Spleen (tissue), 11 donors: ENCODE measurements around the gene CROCC2. TPM values are rescaled to one million over a fixed set of nuclear protein-coding genes. Genes with fewer than 3 reads are reported as not detected.
A peak's percentile ranks its signal among the peaks of the same experiment; 100 is the strongest.

Source experiments
- DNase-seq: peaks from one replicate; pipeline ENCODE4 v3.0.0-alpha.2; 2020
- H3K27ac ChIP-seq, 8 donors: fragments of 200-600 bp; sonication (generic) in 7 of 8; 1 replicate in 4 of 8; 2 replicates in 4 of 8; pipeline versions ENCODE4 v1.5.0 to v1.8.0; 2016 to 2021; ENCODE audit warnings: inconsistent platforms in 4 of 8, mild to moderate bottlenecking in 4 of 8, moderate library complexity in 1 of 8
- H3K27me3 ChIP-seq, 7 donors: fragments of 200-600 bp; sonication (generic) in 6 of 7; replicated peaks in 1 of 7; 1 replicate in 4 of 7; 2 replicates in 3 of 7; pipeline versions ENCODE4 v1.5.0 to v1.8.0; 2016 to 2021; ENCODE audit warnings: inconsistent platforms in 3 of 7, mild to moderate bottlenecking in 1 of 7
- H3K36me3 ChIP-seq, 6 donors: fragments of 200-600 bp; sonication (generic) in 5 of 6; 1 replicate in 4 of 6; 2 replicates in 2 of 6; pipeline versions ENCODE4 v1.5.0 to v1.8.0; 2016 to 2021; ENCODE audit warnings: inconsistent platforms in 2 of 6
- H3K4me1 ChIP-seq, 6 donors: fragments of 200-600 bp; sonication (generic) in 5 of 6; 1 replicate in 3 of 6; 2 replicates in 3 of 6; pipeline versions ENCODE4 v1.5.0 to v1.8.0; 2016 to 2021; ENCODE audit warnings: inconsistent platforms in 3 of 6
- H3K4me3 ChIP-seq, 8 donors: fragments of 200-600 bp; sonication (generic) in 7 of 8; 1 replicate in 4 of 8; 2 replicates in 4 of 8; pipeline versions ENCODE4 v1.5.0 to v1.8.0; 2016 to 2021; ENCODE audit warnings: inconsistent platforms in 4 of 8, mild to moderate bottlenecking in 4 of 8, moderate library complexity in 2 of 8
- H3K9me3 ChIP-seq, 8 donors: fragments of 200-600 bp; sonication (generic) in 7 of 8; 1 replicate in 4 of 8; 2 replicates in 4 of 8; pipeline versions ENCODE4 v1.5.0 to v1.8.0; 2016 to 2021; ENCODE audit warnings: inconsistent platforms in 4 of 8
- POLR2A ChIP-seq, 3 donors: fragments of 450-650 bp; IDR thresholded peaks; one replicate each; pipeline ENCODE4 v1.5.1; 2017; ENCODE audit warnings: antibody characterized with exemption in 3 of 3, mild to moderate bottlenecking in 1 of 3
- POLR2AphosphoS5 ChIP-seq, 3 donors: sonication (generic); formaldehyde crosslinking; IDR thresholded peaks; one replicate each; pipeline ENCODE4 v1.5.1; 2017; ENCODE audit warnings: antibody characterized with exemption in 3 of 3
- WGBS, 5 donors: extraction: QIAGEN DNeasy Blood & Tissue Kit in 3 of 5; methylation state at CpG; one replicate each; pipeline versions ENCODE4 v1.1.5 to v1.1.7; 2013 to 2018; 5-methylcytosine and 5-hydroxymethylcytosine counted together
- intact Hi-C: fragments of 100-400 bp; cut with DNase I; formaldehyde crosslinking; loops from one replicate; pipeline ENCODE4 v1.15.0; 2023; ENCODE audit warnings: low total_unique reads
- polyA plus RNA-seq, 3 donors: library from polyadenylated mRNA; stranded (reverse); fragments of 200-250 nt; gene quantifications; one replicate each; pipeline ENCODE4 v1.2.1, GENCODE V29; 2013
- total RNA-seq, 7 donors: library from RNA; depleted of rRNA in 3 of 7; stranded (reverse); fragments of >200 nt in 3 of 7; fragmentation: NEBNext Ultra II Directional in 4 of 7; extraction: Animal tissue kit (Norgen Biotek cat#: 25700) in 4 of 7; gene quantifications; one replicate each; pipeline versions ENCODE4 v1.1.0 to v1.2.1, GENCODE V29; 2016 to 2021
- TF ChIP-seq, protein P1 (sequence below), 11 experiments: fragments of 200-600 bp in 7 of 11; fragments of 450-650 bp in 4 of 11; sonication (generic) in 4 of 11; IDR thresholded peaks in 8 of 11; conservative IDR thresholded peaks in 3 of 11; 1 replicate in 7 of 11; 2 replicates in 4 of 11; pipeline versions ENCODE4 v1.4.0 to v1.8.0; 2016 to 2021; ENCODE audit warnings: antibody characterized with exemption in 11 of 11, inconsistent platforms in 4 of 11, mild to moderate bottlenecking in 1 of 11
- donor health status: healthy with polysubstance abuse.
- donor health status: DM: no; HTN: no; CAD: no; lungs with moderate emphysema.
- donor health status: DM: no; HTN: no; CAD: no.
- donor health status: Bipolar disorder and iron deficiency.
- donor health status: healthy.
- donor health status: DM: no; HTN: no; CAD: no.
- donor health status: DM: yes; HTN: yes; CAD: no.

Gene CROCC2
- total and polyA plus RNA-seq, 10 donors: 0.04 to 3.6 (median 0.75) TPM

DNA sequence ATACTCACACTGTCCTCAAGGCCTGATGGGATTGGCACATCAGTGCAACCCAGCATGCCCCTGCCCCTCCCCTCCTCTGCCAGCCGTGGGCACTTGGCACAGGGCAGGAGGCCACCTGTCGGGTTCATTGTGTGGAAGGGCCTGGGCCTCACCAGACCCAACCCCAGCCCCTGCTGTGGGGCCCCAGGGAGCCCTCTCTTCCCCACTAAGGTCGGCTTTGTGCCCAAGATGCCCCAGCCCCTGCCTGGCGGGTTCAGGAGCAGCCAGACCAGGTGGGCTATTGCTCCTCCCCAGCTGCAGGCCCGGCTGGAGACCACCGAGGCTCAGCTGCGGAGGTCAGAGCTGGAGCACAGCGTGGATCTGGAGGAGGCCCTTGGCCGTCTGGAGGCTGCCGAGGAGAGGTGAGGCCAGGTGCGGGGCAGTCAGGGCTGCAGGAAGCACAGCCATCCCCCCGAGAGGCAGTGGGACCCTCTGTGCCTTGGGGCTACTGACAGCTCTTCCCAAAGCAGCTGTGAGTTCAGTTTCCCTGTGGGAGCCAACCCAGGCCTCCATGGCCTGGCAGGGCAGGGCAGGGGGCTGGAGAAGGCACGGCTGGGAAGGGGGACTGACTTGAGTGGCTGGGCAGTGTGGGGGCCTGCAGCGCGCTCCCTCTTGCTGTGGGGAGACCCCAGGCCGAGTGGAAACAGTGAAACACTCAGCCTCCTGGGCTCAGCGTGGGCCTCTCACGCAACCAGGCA lies 16.3 kb downstream of the CROCC2 start:
- peaks cover 0 to 9% (median 3%) of the 10 kb centered on the region in 6 donors for H3K4me1 ChIP-seq
- H3K27ac ChIP-seq: no peak overlapping the region
- intact Hi-C loops: no loop called here
- DNase-seq: peak; percentile 47
- H3K27me3 ChIP-seq: peaks cover 0 to 2% (median 0%) of the 10 kb centered on the region in 7 donors
- H3K36me3 ChIP-seq: no peaks in the 10 kb centered on the region
- no peak for TF ChIP-seq POLR2AphosphoS5 (IDR thresholded peaks at IDR 0.05)
- TF ChIP-seq, protein P1, sequence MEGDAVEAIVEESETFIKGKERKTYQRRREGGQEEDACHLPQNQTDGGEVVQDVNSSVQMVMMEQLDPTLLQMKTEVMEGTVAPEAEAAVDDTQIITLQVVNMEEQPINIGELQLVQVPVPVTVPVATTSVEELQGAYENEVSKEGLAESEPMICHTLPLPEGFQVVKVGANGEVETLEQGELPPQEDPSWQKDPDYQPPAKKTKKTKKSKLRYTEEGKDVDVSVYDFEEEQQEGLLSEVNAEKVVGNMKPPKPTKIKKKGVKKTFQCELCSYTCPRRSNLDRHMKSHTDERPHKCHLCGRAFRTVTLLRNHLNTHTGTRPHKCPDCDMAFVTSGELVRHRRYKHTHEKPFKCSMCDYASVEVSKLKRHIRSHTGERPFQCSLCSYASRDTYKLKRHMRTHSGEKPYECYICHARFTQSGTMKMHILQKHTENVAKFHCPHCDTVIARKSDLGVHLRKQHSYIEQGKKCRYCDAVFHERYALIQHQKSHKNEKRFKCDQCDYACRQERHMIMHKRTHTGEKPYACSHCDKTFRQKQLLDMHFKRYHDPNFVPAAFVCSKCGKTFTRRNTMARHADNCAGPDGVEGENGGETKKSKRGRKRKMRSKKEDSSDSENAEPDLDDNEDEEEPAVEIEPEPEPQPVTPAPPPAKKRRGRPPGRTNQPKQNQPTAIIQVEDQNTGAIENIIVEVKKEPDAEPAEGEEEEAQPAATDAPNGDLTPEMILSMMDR (IDR thresholded peaks at IDR 0.05 in 8 of 11, conservative IDR thresholded peaks at IDR 0.05 in 3 of 11): no peak
- TF ChIP-seq POLR2A (IDR thresholded peaks at IDR 0.05): no peak
- H3K9me3 ChIP-seq: no peaks in the 10 kb centered on the region
- no peak overlapping the region for H3K4me3 ChIP-seq
- WGBS, 5 donors: 81 to 89% (median 85%) methylated on average over 15 to 18 of the region's 18 CpGs

DNA sequence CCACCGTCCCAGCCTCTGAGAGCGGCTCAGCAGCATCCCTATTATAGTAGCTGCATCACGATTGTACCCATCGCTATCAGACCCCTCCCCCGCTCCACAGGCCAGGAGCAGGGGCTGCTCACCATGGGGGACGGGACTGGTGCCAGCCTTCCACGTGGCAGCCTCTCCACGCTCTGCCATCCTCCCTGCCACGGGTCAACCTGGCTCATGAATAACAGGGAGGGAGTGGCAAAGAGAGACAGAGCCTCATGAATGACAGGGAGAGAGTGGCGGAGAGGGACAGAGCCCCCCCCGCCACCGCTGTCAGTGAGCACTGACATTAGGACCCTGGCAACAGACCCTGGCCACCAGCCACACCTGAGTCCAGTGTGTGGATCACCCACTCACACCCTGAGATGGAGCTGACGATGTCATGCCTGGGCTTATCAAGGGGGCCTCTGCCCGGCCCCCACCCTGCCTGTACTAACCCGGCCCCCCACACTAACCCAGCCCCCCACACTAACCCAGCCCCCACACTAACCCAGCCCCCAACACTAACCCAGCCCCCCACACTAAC lies 16.9 kb downstream of the CROCC2 start:
- Histone ChIP-seq H3K4me1 (peaks cover 0 to 3% (median 0%) of the 10 kb centered on the region in 6 donors), H3K9me3 (peaks cover 0 to 6% (median 0%) of the 10 kb centered on the region in 8 donors), H3K4me3 (no peak overlapping the region), H3K27me3 (no peaks in the 10 kb centered on the region), H3K36me3 (no peaks in the 10 kb centered on the region), H3K27ac (no peak overlapping the region)
- TF ChIP-seq POLR2A (IDR thresholded peaks at IDR 0.05) (no peak), POLR2AphosphoS5 (IDR thresholded peaks at IDR 0.05) (no peak)
- TF ChIP-seq, protein P1 (IDR thresholded peaks at IDR 0.05 in 8 of 11, conservative IDR thresholded peaks at IDR 0.05 in 3 of 11): no peak
- intact Hi-C loops: no loop called here
- DNase-seq: peak; percentile 54
- WGBS, 5 donors: 64 to 80% (median 75%) methylated on average over 13 to 15 of the region's 15 CpGs

DNA sequence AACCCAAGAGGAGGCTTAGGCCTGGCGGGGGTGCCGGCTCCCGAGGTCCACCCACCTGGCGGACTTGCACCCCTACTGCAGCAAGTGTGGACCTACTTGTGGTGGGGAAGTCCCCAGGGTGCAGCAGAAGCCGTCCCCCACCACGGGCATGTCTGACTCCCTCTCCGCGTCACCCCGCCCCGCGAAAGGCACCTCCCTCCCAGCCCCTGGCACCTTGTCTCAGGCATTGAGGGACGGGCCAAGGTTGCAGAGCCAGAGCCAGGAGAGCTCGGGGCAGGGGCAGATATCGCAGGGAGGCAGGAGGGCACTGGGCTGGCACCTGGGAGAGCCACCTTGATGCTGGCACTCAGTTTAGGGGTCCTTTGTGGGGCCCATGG lies 19.0 kb downstream of the CROCC2 start:
- TF ChIP-seq POLR2A (IDR thresholded peaks at IDR 0.05): no peak
- Histone ChIP-seq H3K4me3 (no peak overlapping the region), H3K9me3 (peaks cover 0 to 6% (median 0%) of the 10 kb centered on the region in 8 donors), H3K4me1 (no peaks in the 10 kb centered on the region), H3K36me3 (no peaks in the 10 kb centered on the region), H3K27ac (no peak overlapping the region), H3K27me3 (peaks cover 0 to 5% (median 0%) of the 10 kb centered on the region in 7 donors)
- WGBS, 5 donors: 81 to 86% (median 84%) methylated on average over 7 to 14 of the region's 14 CpGs
- peak; percentile 68 for DNase-seq
- intact Hi-C loops: no loop called here

DNA sequence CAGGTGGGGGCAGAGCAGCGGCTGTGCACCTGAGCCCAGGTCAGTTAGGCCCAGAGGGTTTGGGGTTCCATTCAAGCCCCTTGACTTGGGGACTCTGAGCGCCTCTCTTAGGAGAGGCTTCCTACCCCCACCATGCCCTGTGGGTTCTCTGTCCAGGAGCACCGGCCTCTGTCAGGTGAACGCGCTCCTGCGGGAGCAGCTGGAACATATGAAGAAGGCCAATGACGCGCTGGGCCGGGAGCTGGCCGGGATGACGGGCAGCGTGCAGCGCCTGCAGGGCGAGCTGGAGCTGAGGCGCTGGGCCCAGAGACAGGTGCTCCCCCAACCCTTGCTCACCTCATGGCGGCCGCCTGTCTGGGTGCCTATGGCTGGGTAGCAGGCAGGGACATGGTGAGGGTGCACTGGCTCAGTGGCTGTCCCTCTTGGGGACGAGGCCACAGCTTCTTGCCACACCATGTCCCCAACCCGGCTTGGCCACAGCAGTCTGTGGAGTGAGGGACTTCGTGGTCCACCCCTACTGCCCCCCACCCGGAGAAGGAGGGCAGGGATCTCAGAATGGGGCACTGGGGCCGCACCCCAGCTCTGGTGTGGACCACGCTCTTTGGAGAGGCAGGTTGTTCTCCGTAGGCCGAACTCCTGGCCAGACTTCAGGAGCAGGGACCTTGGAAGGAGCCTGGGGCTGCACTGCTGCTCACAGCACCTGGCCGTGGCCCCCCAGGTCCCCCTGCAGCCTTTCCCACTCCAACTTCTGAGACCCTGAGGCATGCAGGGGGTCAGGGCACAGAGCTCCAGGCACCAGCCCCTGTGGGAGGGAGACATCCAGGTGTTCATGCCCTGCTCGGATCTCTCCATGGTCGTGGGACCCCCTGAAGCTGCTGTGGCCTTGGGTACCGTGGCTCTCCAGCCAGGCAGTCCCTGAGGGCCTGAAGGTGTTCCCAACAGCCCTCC lies 19.7 kb downstream of the CROCC2 start:
- DNase-seq: peak; percentile 75
- TF ChIP-seq, protein P1 (IDR thresholded peaks at IDR 0.05 in 8 of 11, conservative IDR thresholded peaks at IDR 0.05 in 3 of 11): no peak
- no peak for TF ChIP-seq POLR2A (IDR thresholded peaks at IDR 0.05)
- TF ChIP-seq POLR2AphosphoS5 (IDR thresholded peaks at IDR 0.05): no peak
- WGBS, 5 donors: 88 to 92% (median 91%) methylated on average over 10 to 29 of the region's 29 CpGs
- Histone ChIP-seq H3K27ac (peak overlapping the region in 1 of 8 donors; percentile 38), H3K4me1 (no peaks in the 10 kb centered on the region), H3K27me3 (peaks cover 0 to 9% (median 0%) of the 10 kb centered on the region in 7 donors), H3K4me3 (no peak overlapping the region), H3K9me3 (peaks cover 0 to 6% (median 0%) of the 10 kb centered on the region in 8 donors), H3K36me3 (no peaks in the 10 kb centered on the region)
- intact Hi-C loops: no loop called here
